GM19238 (cell line): ENCODE measurements around the gene ALDH5A1.

ENCODE experiments used
- DNase-seq: peaks from one replicate; pipeline ENCODE4 v3.0.0; 2011; ENCODE audit warnings: low spot score; ENCODE audit not compliant: insufficient read length

Gene ALDH5A1

DNA sequence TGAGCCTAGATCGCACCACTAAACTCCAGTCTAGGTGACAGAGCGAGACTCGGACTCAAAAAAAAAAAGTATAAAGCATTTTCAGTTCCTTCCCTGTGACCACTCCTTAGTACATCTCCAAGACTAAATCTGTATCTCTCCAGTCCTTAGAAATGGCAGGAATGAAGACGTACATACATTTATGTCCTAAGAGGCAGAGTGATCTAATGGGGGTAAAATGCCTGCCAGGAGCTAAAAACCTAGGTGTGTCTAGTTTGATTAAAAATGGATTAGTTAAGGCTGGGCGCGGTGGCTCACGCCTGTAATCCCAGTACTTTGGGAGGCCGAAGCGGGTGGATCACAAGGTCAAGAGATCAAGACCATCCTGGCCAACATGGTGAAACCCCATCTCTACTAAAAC, 70.4 kb downstream of the ALDH5A1 start:
- no peak for DNase-seq

GRCh38 chr6:24566020-24566767, 71.4 kb downstream of the ALDH5A1 start:
- no peak for DNase-seq

- no peak for DNase-seq
These were observed 73.9 kb downstream of the ALDH5A1 start for GRCh38 chr6:24568683-24569082.

DNA sequence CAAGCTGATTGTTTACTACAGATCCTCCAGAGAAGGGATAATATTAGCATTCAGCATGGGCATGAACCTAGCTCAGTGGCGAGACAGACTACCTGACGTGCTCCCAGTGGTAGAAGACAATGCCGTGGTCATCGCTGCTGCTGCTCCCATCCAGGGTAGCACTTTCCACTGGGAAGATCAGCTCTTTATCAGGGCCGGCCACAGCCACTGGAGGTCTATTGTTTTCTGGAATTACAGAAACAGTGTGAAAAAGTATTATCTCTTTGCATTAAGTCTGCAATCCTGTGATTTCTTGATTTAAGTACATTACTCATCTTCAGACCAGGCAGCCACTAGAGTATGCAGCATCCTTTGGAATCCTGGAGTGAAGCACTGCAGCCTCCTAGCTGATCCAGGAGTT, 75.0 kb downstream of the ALDH5A1 start:
- DNase-seq: no peak

GRCh38 chr6:24571361-24571760, 76.6 kb downstream of the ALDH5A1 start:
- no peak for DNase-seq

- DNase-seq: peak; percentile 17
These were observed 80.0 kb downstream of the ALDH5A1 start for GRCh38 chr6:24574809-24575208.

- no peak for DNase-seq
These were observed 81.7 kb downstream of the ALDH5A1 start for GRCh38 chr6:24576447-24576846.

GRCh38 chr6:24581084-24581669, 86.4 kb downstream of the ALDH5A1 start:
- peak; percentile 24 for DNase-seq

- DNase-seq: no peak
These were observed 89.0 kb downstream of the ALDH5A1 start for GRCh38 chr6:24583463-24584381.

GRCh38 chr6:24584382-24584720, 89.6 kb downstream of the ALDH5A1 start:
- DNase-seq: no peak
